ENCODE measurements around the gene GALK2. TPM values are rescaled to one million over a fixed set of nuclear protein-coding genes. Genes with fewer than 3 reads are reported as not detected.
"Not testable (repeated sequence)": the region's sequence is repeated elsewhere in the genome, so short reads cannot be mapped to it uniquely, and the experiment has no call there.

Gene GALK2
- total RNA-seq, 1 donor from 2014 or later = 25.4 TPM

DNA sequence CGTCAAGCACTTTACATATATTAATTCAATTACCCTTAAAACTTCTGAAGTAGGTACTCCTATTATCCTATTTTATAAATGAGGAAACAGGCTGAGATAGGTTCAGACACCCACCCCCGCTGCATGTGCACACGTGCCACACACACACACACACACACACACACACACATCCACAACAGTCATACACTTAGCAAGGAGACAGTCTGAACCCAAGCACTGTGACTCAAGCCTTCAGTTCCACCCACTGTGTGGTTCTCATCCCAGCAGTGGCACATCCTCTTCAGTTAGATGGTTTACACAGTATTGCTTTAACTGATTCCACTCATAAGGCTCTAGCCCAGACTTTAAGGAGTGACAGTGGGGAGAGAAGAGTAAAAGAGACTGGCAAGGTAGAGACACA lies 161.9 kb downstream of the GALK2 start:
- Mint-ChIP-seq H3K4me3 (no peak overlapping the region), H3K9me3 (no peaks in the 10 kb centered on the region), H3K36me3 (peaks cover 11% of the 10 kb centered on the region), H3K27me3 (ENCODE audit: low read depth) (no peaks in the 10 kb centered on the region), H3K27ac (no peak overlapping the region), H3K4me1 (no peaks in the 10 kb centered on the region)
- no peak for DNase-seq (ENCODE audit: low spot score in 2 of 2, unreplicated experiment in 2 of 2)
- TF ChIP-seq, protein P1, sequence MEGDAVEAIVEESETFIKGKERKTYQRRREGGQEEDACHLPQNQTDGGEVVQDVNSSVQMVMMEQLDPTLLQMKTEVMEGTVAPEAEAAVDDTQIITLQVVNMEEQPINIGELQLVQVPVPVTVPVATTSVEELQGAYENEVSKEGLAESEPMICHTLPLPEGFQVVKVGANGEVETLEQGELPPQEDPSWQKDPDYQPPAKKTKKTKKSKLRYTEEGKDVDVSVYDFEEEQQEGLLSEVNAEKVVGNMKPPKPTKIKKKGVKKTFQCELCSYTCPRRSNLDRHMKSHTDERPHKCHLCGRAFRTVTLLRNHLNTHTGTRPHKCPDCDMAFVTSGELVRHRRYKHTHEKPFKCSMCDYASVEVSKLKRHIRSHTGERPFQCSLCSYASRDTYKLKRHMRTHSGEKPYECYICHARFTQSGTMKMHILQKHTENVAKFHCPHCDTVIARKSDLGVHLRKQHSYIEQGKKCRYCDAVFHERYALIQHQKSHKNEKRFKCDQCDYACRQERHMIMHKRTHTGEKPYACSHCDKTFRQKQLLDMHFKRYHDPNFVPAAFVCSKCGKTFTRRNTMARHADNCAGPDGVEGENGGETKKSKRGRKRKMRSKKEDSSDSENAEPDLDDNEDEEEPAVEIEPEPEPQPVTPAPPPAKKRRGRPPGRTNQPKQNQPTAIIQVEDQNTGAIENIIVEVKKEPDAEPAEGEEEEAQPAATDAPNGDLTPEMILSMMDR (IDR thresholded peaks at IDR 0.05; ENCODE audit: unreplicated experiment) = no peak

DNA sequence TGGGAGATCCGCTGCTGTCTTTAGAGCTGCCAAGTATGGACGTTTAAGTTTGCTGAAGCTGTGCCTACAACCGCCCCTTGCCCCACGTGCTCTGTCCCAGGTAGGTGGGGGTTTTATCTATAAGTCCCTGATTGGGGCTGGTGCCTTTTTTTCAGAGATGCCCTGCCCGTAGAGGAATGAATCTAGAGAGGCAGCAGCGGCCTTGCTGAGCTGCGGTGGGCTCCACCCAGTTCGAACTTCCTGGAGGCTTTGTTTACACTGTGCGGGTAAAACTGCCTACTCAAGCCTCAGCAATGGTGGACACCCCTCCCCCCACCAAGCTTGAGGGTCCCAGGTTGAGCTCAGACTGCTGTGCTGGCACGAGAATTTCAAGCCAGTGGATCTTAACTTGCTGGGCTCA lies 169.6 kb downstream of the GALK2 start:
- Mint-ChIP-seq H3K4me1 (peaks cover 4% of the 10 kb centered on the region), H3K27ac (no peak overlapping the region), H3K27me3 (ENCODE audit: low read depth) (no peaks in the 10 kb centered on the region), H3K36me3 (peaks cover 38% of the 10 kb centered on the region), H3K9me3 (peaks cover 38% of the 10 kb centered on the region), H3K4me3 (no peak overlapping the region)
- no peak for DNase-seq (ENCODE audit: low spot score in 2 of 2, unreplicated experiment in 2 of 2)
- TF ChIP-seq, protein P1 (IDR thresholded peaks at IDR 0.05; ENCODE audit: unreplicated experiment) = no peak

DNA sequence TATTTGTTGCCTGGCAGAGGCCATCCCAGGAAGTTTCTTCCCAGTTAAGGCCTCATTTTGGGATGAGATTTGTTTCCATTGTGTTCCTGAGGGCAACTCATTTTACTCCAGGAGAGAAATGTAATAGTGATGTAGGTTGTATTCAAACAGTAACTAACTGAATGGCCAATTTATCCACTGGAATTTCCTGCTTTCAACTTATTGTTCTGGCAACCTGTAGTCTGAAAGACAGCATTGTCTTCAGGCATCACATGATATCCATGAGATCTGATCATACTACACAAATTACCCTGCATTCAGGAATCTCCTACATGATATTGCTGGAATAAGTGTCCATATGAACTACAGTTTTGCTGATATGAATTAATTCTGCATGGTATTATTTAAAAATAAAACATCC lies 173.5 kb downstream of the GALK2 start:
- DNase-seq (ENCODE audit: low spot score in 2 of 2, unreplicated experiment in 2 of 2) = no peak
- TF ChIP-seq, protein P1 (IDR thresholded peaks at IDR 0.05; ENCODE audit: unreplicated experiment) = no peak
- Mint-ChIP-seq H3K27me3 (ENCODE audit: low read depth) (no peaks in the 10 kb centered on the region), H3K9me3 (peaks cover 29% of the 10 kb centered on the region), H3K4me3 (no peak overlapping the region), H3K36me3 (peaks cover 34% of the 10 kb centered on the region), H3K4me1 (peaks cover 8% of the 10 kb centered on the region), H3K27ac (no peak overlapping the region)

DNA sequence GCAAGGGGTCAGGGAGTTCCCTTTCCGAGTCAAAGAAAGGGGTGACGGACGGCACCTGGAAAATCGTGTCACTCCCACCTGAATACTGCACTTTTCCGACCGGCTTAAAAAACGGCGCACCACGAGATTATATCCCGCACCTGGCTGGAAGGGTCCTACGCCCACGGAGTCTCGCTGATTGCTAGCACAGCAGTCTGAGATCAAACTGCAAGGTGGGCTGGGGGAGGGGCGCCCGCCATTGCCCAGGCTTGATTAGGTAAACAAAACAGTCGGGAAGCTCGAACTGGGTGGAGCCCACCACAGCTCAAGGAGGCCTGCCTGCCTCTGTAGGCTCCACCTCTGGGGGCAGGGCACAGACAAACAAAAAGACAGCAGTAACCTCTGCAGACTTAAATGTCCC lies 184.4 kb downstream of the GALK2 start:
- not testable (repeated sequence) for H3K27ac Mint-ChIP-seq; H3K4me3 Mint-ChIP-seq; DNase-seq (ENCODE audit: low spot score in 2 of 2, unreplicated experiment in 2 of 2); H3K27me3 Mint-ChIP-seq (ENCODE audit: low read depth); H3K4me1 Mint-ChIP-seq; H3K36me3 Mint-ChIP-seq
- peaks cover 25% of the 10 kb centered on the region for H3K9me3 Mint-ChIP-seq

DNA sequence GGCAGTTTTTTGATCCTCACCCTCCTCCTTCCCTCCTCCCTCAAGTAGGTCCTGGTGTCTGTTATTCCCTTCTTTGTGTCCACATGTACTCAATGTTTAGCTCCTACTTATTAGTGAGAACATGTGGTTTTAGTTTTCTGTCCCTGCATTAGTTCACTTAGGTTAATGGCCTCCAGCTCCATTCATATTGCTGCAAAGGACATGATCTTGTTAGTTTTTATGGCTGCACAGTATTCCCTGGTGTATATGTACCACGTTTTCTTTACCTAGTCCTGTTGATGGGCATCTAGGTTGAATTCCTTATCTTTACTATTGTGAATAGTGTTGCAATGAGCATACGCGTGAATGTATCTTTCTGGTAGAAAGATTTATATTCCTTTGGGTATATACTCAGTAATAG lies 191.3 kb downstream of the GALK2 start:
- DNase-seq (ENCODE audit: low spot score in 2 of 2, unreplicated experiment in 2 of 2) = no peak
- H3K4me1 Mint-ChIP-seq = no peaks in the 10 kb centered on the region
- no peaks in the 10 kb centered on the region for H3K27me3 Mint-ChIP-seq (ENCODE audit: low read depth)
- no peak overlapping the region for H3K4me3 Mint-ChIP-seq
- no peak overlapping the region for H3K27ac Mint-ChIP-seq
- peaks cover 2% of the 10 kb centered on the region for H3K36me3 Mint-ChIP-seq
- TF ChIP-seq, protein P1 (IDR thresholded peaks at IDR 0.05; ENCODE audit: unreplicated experiment) = no peak
- H3K9me3 Mint-ChIP-seq = peaks cover 28% of the 10 kb centered on the region

DNA sequence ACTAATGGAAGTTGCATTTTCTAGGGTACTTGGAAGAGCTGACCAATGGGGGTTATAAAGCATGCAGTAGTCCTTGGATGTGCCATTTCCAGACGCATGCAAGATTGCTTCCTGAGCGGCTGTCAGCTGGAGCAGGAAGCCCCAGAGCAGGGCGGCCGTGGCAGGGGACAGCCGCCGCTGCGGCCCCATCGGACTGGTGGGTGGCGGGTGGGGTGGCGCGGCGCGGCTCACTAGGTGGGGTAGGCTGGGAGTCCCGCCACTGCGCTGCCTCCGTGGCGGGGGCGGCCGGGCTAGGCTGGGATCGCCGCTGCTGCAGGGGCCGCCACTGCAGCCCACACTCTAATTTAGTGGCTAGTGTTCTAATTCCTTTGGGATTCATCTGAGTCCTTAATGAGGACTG lies 196.4 kb downstream of the GALK2 start:
- H3K36me3 Mint-ChIP-seq = peaks cover 2% of the 10 kb centered on the region
- peaks cover 25% of the 10 kb centered on the region for H3K9me3 Mint-ChIP-seq
- DNase-seq (ENCODE audit: low spot score in 2 of 2, unreplicated experiment in 2 of 2) = no peak
- TF ChIP-seq, protein P1 (IDR thresholded peaks at IDR 0.05; ENCODE audit: unreplicated experiment) = no peak
- no peaks in the 10 kb centered on the region for H3K4me1 Mint-ChIP-seq
- H3K4me3 Mint-ChIP-seq = no peak overlapping the region
- no peaks in the 10 kb centered on the region for H3K27me3 Mint-ChIP-seq (ENCODE audit: low read depth)
- H3K27ac Mint-ChIP-seq = no peak overlapping the region
